CD8-positive, alpha-beta memory T cell (primary cell): ENCODE results near the gene TAF9B. TPM values are rescaled to one million over a fixed set of nuclear protein-coding genes. Genes with fewer than 3 reads are reported as not detected.

Source experiments
- CTCF ChIA-PET: fragments of 350-600 bp; sonication (Branson Sonifier 250); formaldehyde crosslinking; loops from one replicate; lab custom pipeline; 2021; ENCODE audit warnings: antibody characterized with exemption; lab: Charles Lee
- POLR2A ChIA-PET: fragments of 350-600 bp; sonication (Branson Sonifier 250); formaldehyde crosslinking; loops from one replicate; lab custom pipeline; 2021; ENCODE audit warnings: antibody characterized with exemption; lab: Charles Lee
- DNase-seq, 5 donors: peaks; one replicate each; pipeline versions ENCODE4 v3.0.0 to v3.0.0-alpha.2; 2020 to 2022; ENCODE audit warnings: mixed read lengths in 1 of 5
- H3K27ac ChIP-seq: one replicate; pipeline ENCODE4 v1.7.0; 2013; ENCODE audit warnings: low read depth, mild to moderate bottlenecking, low read length, moderate library complexity
- H3K27me3 ChIP-seq: 2 replicates; pipeline ENCODE4 v1.7.0; 2013; ENCODE audit warnings: low read length, mild to moderate bottlenecking; ENCODE audit not compliant: insufficient read depth, poor library complexity, severe bottlenecking
- H3K36me3 ChIP-seq: 2 replicates; pipeline ENCODE4 v1.7.0; 2013; ENCODE audit warnings: mild to moderate bottlenecking, low read length, moderate library complexity; ENCODE audit not compliant: insufficient read depth
- H3K4me1 ChIP-seq: 2 replicates; pipeline ENCODE4 v1.7.0; 2013; ENCODE audit warnings: mild to moderate bottlenecking, low read length, moderate library complexity; ENCODE audit not compliant: insufficient read depth
- H3K4me3 ChIP-seq: 2 replicates; pipeline ENCODE4 v1.7.0; 2013; ENCODE audit warnings: mild to moderate bottlenecking, low read length
- H3K9me3 ChIP-seq: 2 replicates; pipeline ENCODE4 v1.7.0; 2013; ENCODE audit warnings: mild to moderate bottlenecking, low read length
- H3K27ac Mint-ChIP-seq, 8 donors: one replicate each; pipeline ENCODE4 v1.8.0; 2020 to 2021; ENCODE audit warnings: mixed read lengths in 8 of 8, mild to moderate bottlenecking in 6 of 8, inconsistent platforms in 3 of 8, moderate library complexity in 3 of 8
- H3K27me3 Mint-ChIP-seq, 2 donors: one replicate each; pipeline ENCODE4 v1.8.0; 2020 to 2021; ENCODE audit warnings: mixed read lengths in 2 of 2, mild to moderate bottlenecking in 1 of 2, moderate library complexity in 1 of 2
- H3K36me3 Mint-ChIP-seq, 3 donors: one replicate each; pipeline ENCODE4 v1.8.0; 2020 to 2021; ENCODE audit warnings: mixed read lengths in 3 of 3, inconsistent platforms in 1 of 3, mild to moderate bottlenecking in 1 of 3
- H3K4me1 Mint-ChIP-seq, 3 donors: one replicate each; pipeline ENCODE4 v1.8.0; 2020 to 2021; ENCODE audit warnings: mixed read lengths in 3 of 3, inconsistent platforms in 1 of 3, mild to moderate bottlenecking in 1 of 3
- H3K4me3 Mint-ChIP-seq, 7 donors: one replicate each; pipeline ENCODE4 v1.8.0; 2020 to 2021; ENCODE audit warnings: mixed read lengths in 7 of 7, mild to moderate bottlenecking in 6 of 7, moderate library complexity in 4 of 7, inconsistent platforms in 2 of 7
- H3K9me3 Mint-ChIP-seq, 5 donors: one replicate each; pipeline ENCODE4 v1.8.0; 2020 to 2022; ENCODE audit warnings: mixed read lengths in 5 of 5, mild to moderate bottlenecking in 3 of 5, moderate library complexity in 2 of 5, inconsistent platforms in 1 of 5
- polyA plus RNA-seq: library from polyadenylated mRNA; unstranded; fragments of 300-500 nt; fragmentation: Illumina TruSeq; gene quantifications from one replicate; pipeline ENCODE4 v1.2.3, GENCODE V29; 2021
- total RNA-seq, 2 experiments: library from RNA; stranded (reverse); gene quantifications; one replicate each; pipeline ENCODE4 v1.2.3, GENCODE V29; 2021

The TAF9B gene
- total and polyA plus RNA-seq, 3 experiments from 2014 or later = 21.0 to 32.1 (median 27.7) TPM

- Histone ChIP-seq H3K9me3 (no peaks in the 10 kb centered on the region), H3K4me1 (peaks cover 63% of the 10 kb centered on the region), H3K27me3 (no peaks in the 10 kb centered on the region), H3K27ac (no peak overlapping the region), H3K4me3 (no peak overlapping the region), H3K36me3 (peaks cover 40% of the 10 kb centered on the region)
- CTCF ChIA-PET = no interaction called here
- POLR2A ChIA-PET = no interaction called here
- Mint-ChIP-seq H3K27me3 (no peaks in the 10 kb centered on the region), H3K36me3 (peaks cover 0 to 76% (median 3%) of the 10 kb centered on the region in 3 donors), H3K27ac (peak overlapping the region in 4 of 8 donors; percentile 29 to 48 (median 32)), H3K9me3 (no peaks in the 10 kb centered on the region), H3K4me3 (no peak overlapping the region), H3K4me1 (peaks cover 49 to 84% (median 53%) of the 10 kb centered on the region in 3 donors)
- DNase-seq = no peak
Observed at GRCh38 chrX:78111140-78111931, 28.1 kb downstream of the TAF9B start.

GRCh38 chrX:78109458-78109857, 30.0 kb downstream of the TAF9B start:
- H3K9me3 Mint-ChIP-seq = no peaks in the 10 kb centered on the region
- H3K36me3 Mint-ChIP-seq = peaks cover 0 to 72% (median 0%) of the 10 kb centered on the region in 3 donors
- DNase-seq = no peak
- H3K9me3 ChIP-seq = no peaks in the 10 kb centered on the region
- ChIA-PET POLR2A (no interaction called here), CTCF (no interaction called here)
- peaks cover 58 to 81% (median 60%) of the 10 kb centered on the region in 3 donors for H3K4me1 Mint-ChIP-seq
- peaks cover 57% of the 10 kb centered on the region for H3K4me1 ChIP-seq
- peak overlapping the region in 5 of 8 donors; percentile 50 to 97 (median 71) for H3K27ac Mint-ChIP-seq
- peaks cover 30% of the 10 kb centered on the region for H3K36me3 ChIP-seq
- no peaks in the 10 kb centered on the region for H3K27me3 ChIP-seq
- no peak overlapping the region for H3K4me3 ChIP-seq
- H3K4me3 Mint-ChIP-seq = peak overlapping the region; percentile 60 to 87 (median 68)
- H3K27ac ChIP-seq = no peak overlapping the region
- H3K27me3 Mint-ChIP-seq = no peaks in the 10 kb centered on the region

GRCh38 chrX:78106651-78106986, 32.8 kb downstream of the TAF9B start:
- H3K4me3 Mint-ChIP-seq = peak overlapping the region; percentile 87 to 97 (median 90)
- H3K4me1 ChIP-seq = peaks cover 57% of the 10 kb centered on the region
- H3K27ac ChIP-seq = peak overlapping the region; percentile 98
- H3K27ac Mint-ChIP-seq = peak overlapping the region; percentile 54 to 98 (median 96)
- H3K36me3 Mint-ChIP-seq = peaks cover 0 to 51% (median 0%) of the 10 kb centered on the region in 3 donors
- ChIA-PET CTCF (interaction anchor here (1.2 kb wide), 1 partner anchor 15 kb away, joined by 3 read pairs; no protein-coding TSS in a partner anchor), POLR2A (no interaction called here)
- H3K27me3 Mint-ChIP-seq = no peaks in the 10 kb centered on the region
- no peaks in the 10 kb centered on the region for H3K9me3 ChIP-seq
- H3K9me3 Mint-ChIP-seq = no peaks in the 10 kb centered on the region
- no peaks in the 10 kb centered on the region for H3K27me3 ChIP-seq
- peaks cover 58 to 77% (median 65%) of the 10 kb centered on the region in 3 donors for H3K4me1 Mint-ChIP-seq
- DNase-seq = no peak
- peaks cover 13% of the 10 kb centered on the region for H3K36me3 ChIP-seq
- peak overlapping the region; percentile 98 for H3K4me3 ChIP-seq

GRCh38 chrX:78105944-78106650, 33.4 kb downstream of the TAF9B start:
- Histone ChIP-seq H3K27ac (peak overlapping the region; percentile 98), H3K4me1 (peaks cover 52% of the 10 kb centered on the region), H3K4me3 (peak overlapping the region; percentile 98), H3K36me3 (peaks cover 8% of the 10 kb centered on the region), H3K27me3 (no peaks in the 10 kb centered on the region), H3K9me3 (no peaks in the 10 kb centered on the region)
- H3K36me3 Mint-ChIP-seq = peaks cover 0 to 46% (median 0%) of the 10 kb centered on the region in 3 donors
- POLR2A ChIA-PET = interaction anchor here (0.6 to 1.1 kb wide), 2 partner anchors 16 to 23 kb away, joined by 3 read pairs; no protein-coding TSS in a partner anchor
- peak overlapping the region; percentile 87 to 97 (median 90) for H3K4me3 Mint-ChIP-seq
- no peaks in the 10 kb centered on the region for H3K27me3 Mint-ChIP-seq
- no peaks in the 10 kb centered on the region for H3K9me3 Mint-ChIP-seq
- peak in 4 of 5 donors; percentile 11 to 47 (median 41) for DNase-seq
- peak overlapping the region; percentile 54 to 98 (median 96) for H3K27ac Mint-ChIP-seq
- CTCF ChIA-PET = interaction anchor here (1.2 to 1.6 kb wide), 2 partner anchors 16 to 32 kb away, joined by 3 to 4 read pairs; no protein-coding TSS in a partner anchor
- H3K4me1 Mint-ChIP-seq = peaks cover 56 to 75% (median 64%) of the 10 kb centered on the region in 3 donors

- peak overlapping the region; percentile 82 to 98 (median 95) for H3K27ac Mint-ChIP-seq
- H3K27ac ChIP-seq = peak overlapping the region; percentile 98
- ChIA-PET POLR2A (interaction anchor here (0.5 to 1.3 kb wide), 4 partner anchors 30 to 205 kb away, joined by 3 to 4 read pairs (median 4); partner anchors contain the start of gene COX7B), CTCF (interaction anchor here (0.9 to 1.6 kb wide), 2 partner anchors 31 to 205 kb away, joined by 3 to 4 read pairs; partner anchors contain the start of gene COX7B)
- peaks cover 0 to 40% (median 0%) of the 10 kb centered on the region in 3 donors for H3K36me3 Mint-ChIP-seq
- peaks cover 47% of the 10 kb centered on the region for H3K4me1 ChIP-seq
- H3K27me3 ChIP-seq = no peaks in the 10 kb centered on the region
- peak overlapping the region; percentile 87 to 97 (median 90) for H3K4me3 Mint-ChIP-seq
- H3K36me3 ChIP-seq = peaks cover 8% of the 10 kb centered on the region
- H3K9me3 Mint-ChIP-seq = no peaks in the 10 kb centered on the region
- DNase-seq = peak; percentile 9 to 49 (median 38)
- H3K4me3 ChIP-seq = peak overlapping the region; percentile 98
- H3K9me3 ChIP-seq = no peaks in the 10 kb centered on the region
- H3K4me1 Mint-ChIP-seq = peaks cover 52 to 68% (median 61%) of the 10 kb centered on the region in 3 donors
- H3K27me3 Mint-ChIP-seq = peaks cover 0 to 3% of the 10 kb centered on the region in 2 donors
Observed at GRCh38 chrX:78104447-78105176, 34.8 kb downstream of the TAF9B start.

GRCh38 chrX:78103623-78104446, 35.6 kb downstream of the TAF9B start, which contains the start of gene PGK1:
PGK1 (plus strand) TSS chrX:78104248; CDS start chrX:78104341, 93 bp downstream.
- Mint-ChIP-seq H3K4me1 (peaks cover 45 to 61% (median 53%) of the 10 kb centered on the region in 3 donors), H3K4me3 (peak within 1 kb of the TSS; percentile 87 to 97 (median 90)), H3K27me3 (peaks cover 0 to 4% of the 10 kb centered on the region in 2 donors), H3K36me3 (peaks cover 0 to 36% (median 0%) of the 10 kb centered on the region in 3 donors), H3K27ac (peak within 1 kb of the TSS; percentile 91 to 98 (median 95)), H3K9me3 (no peaks in the 10 kb centered on the region)
- H3K4me3 ChIP-seq = peak within 1 kb of the TSS; percentile 98
- H3K9me3 ChIP-seq = no peaks in the 10 kb centered on the region
- CTCF ChIA-PET = interaction anchor here (0.9 kb wide), 1 partner anchor 205 kb away, joined by 3 read pairs; the partner anchor contains the start of gene COX7B
- H3K27me3 ChIP-seq = no peaks in the 10 kb centered on the region
- H3K4me1 ChIP-seq = peaks cover 40% of the 10 kb centered on the region
- DNase-seq = peak; percentile 88 to 97 (median 93)
- peaks cover 8% of the 10 kb centered on the region for H3K36me3 ChIP-seq
- POLR2A ChIA-PET = interaction anchor here (1.0 to 1.3 kb wide), 3 partner anchors 29 to 204 kb away, joined by 4 read pairs; partner anchors contain the start of gene COX7B
- peak within 1 kb of the TSS; percentile 98 for H3K27ac ChIP-seq
